OCI-LY3 (cell line): ENCODE results near the gene SIRT2.

Experiments
- H2AFZ ChIP-seq: fragments of 200-600, 300-600 bp; shearing (Covaris generic); 2 replicates; pipeline ENCODE4 v1.6.0; 2014; ENCODE audit warnings: antibody characterized with exemption, low read depth, low read length
- H3K27ac ChIP-seq: fragments of 200-600, 300-600 bp; sonication (generic); 2 replicates; pipeline ENCODE4 v1.5.1; 2014; ENCODE audit warnings: mild to moderate bottlenecking, low read length, moderate library complexity, mixed read lengths
- H3K27me3 ChIP-seq: fragments of 200-600, 300-600 bp; sonication (generic); 2 replicates; pipeline ENCODE4 v1.6.1; 2014; ENCODE audit warnings: low read depth, low read length, mixed read lengths
- H3K36me3 ChIP-seq: fragments of 200-600, 300-600 bp; sonication (generic); replicated peaks from 2 replicates; pipeline ENCODE3; 2014; ENCODE audit warnings: low read depth, low read length, mixed read lengths
- H3K4me1 ChIP-seq: fragments of 300-600, 200-600 bp; sonication (generic); 2 replicates; pipeline ENCODE4 v1.6.1; 2014; ENCODE audit warnings: low read length, mixed read lengths
- H3K4me2 ChIP-seq: fragments of 200-600, 300-600 bp; sonication (generic); 2 replicates; pipeline ENCODE4 v1.6.1; 2014; ENCODE audit warnings: low read length, mixed read lengths
- H3K4me3 ChIP-seq: fragments of 300-600, 200-600 bp; sonication (generic); 2 replicates; pipeline ENCODE4 v1.5.1; 2014; ENCODE audit warnings: antibody characterized with exemption, mild to moderate bottlenecking, low read length, moderate library complexity
- H3K79me2 ChIP-seq: fragments of 300-600, 200-600 bp; shearing (Covaris generic); 2 replicates; pipeline ENCODE4 v1.6.1; 2014; ENCODE audit warnings: mild to moderate bottlenecking, low read length, mixed read lengths
- H3K9ac ChIP-seq: fragments of 300-600, 200-600 bp; shearing (Covaris generic); 2 replicates; pipeline ENCODE4 v1.6.0; 2014; ENCODE audit warnings: mild to moderate bottlenecking, low read length, moderate library complexity
- H3K9me3 ChIP-seq: fragments of 200-600, 300-600 bp; shearing (Covaris generic); 2 replicates; pipeline ENCODE4 v1.6.1; 2014; ENCODE audit warnings: low read length, mixed read lengths; ENCODE audit not compliant: insufficient read depth
- H4K20me1 ChIP-seq: fragments of 200-600, 300-600 bp; sonication (generic); 2 replicates; pipeline ENCODE4 v1.6.1; 2016; ENCODE audit warnings: low read length, mixed read lengths; ENCODE audit not compliant: insufficient read depth
- CTCF ChIP-seq: fragments of 200-600, 300-600 bp; sonication (generic); IDR thresholded peaks from 2 replicates; pipeline ENCODE4 v1.5.1; 2014; ENCODE audit warnings: antibody characterized with exemption, low read length, low read depth
- EZH2phosphoT487 ChIP-seq: fragments of 200-600 bp; shearing (Covaris generic); IDR thresholded peaks from 2 replicates; pipeline ENCODE4 v1.6.1; 2018; ENCODE audit warnings: antibody characterized with exemption, mixed run types, low read depth

The SIRT2 gene

GRCh38 chr19:38924388-38924787 is 25.0 kb upstream of the SIRT2 start:
- no peak for TF ChIP-seq EZH2phosphoT487
- TF ChIP-seq CTCF, result no peak
- H3K9ac ChIP-seq, result no peak overlapping the region
- H3K79me2 ChIP-seq, result peaks cover 18% of the 10 kb centered on the region
- H4K20me1 ChIP-seq, result no peaks in the 10 kb centered on the region
- no peak overlapping the region for H2AFZ ChIP-seq
- H3K4me2 ChIP-seq, result no peak overlapping the region
- H3K4me3 ChIP-seq, result no peak overlapping the region
- no peaks in the 10 kb centered on the region for H3K27me3 ChIP-seq
- H3K9me3 ChIP-seq, result no peaks in the 10 kb centered on the region
- H3K27ac ChIP-seq, result no peak overlapping the region
- H3K36me3 ChIP-seq, result peaks cover 35% of the 10 kb centered on the region
- peaks cover 4% of the 10 kb centered on the region for H3K4me1 ChIP-seq

DNA sequence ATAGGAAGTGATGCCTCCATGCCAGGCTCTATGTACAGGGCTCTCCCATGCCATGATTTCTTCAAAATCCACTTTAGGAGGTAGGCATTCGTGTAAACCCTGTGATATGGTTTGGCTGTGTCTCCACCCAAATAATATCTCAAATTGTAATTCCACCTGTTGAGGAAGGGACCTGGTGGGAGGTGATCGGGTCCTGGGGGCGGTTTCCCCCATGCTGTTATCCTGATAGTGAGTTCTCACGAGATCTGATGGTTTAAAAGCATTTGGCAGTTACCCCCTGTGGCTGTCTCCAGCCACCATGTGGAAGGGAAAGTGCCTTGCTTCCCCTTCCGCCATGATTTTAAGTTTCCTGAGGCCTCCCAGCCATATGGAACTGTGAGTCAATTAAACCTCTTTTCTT is 23.1 kb upstream of the SIRT2 start:
- no peak overlapping the region for H3K4me2 ChIP-seq
- H4K20me1 ChIP-seq, result no peaks in the 10 kb centered on the region
- peaks cover under 1% of the 10 kb centered on the region for H3K79me2 ChIP-seq
- H3K27ac ChIP-seq, result no peak overlapping the region
- no peak overlapping the region for H3K9ac ChIP-seq
- H3K4me3 ChIP-seq, result no peak overlapping the region
- H3K9me3 ChIP-seq, result no peaks in the 10 kb centered on the region
- no peaks in the 10 kb centered on the region for H3K27me3 ChIP-seq
- H2AFZ ChIP-seq, result no peak overlapping the region
- no peaks in the 10 kb centered on the region for H3K4me1 ChIP-seq
- TF ChIP-seq EZH2phosphoT487 (no peak), CTCF (no peak)
- H3K36me3 ChIP-seq, result peaks cover 36% of the 10 kb centered on the region

DNA sequence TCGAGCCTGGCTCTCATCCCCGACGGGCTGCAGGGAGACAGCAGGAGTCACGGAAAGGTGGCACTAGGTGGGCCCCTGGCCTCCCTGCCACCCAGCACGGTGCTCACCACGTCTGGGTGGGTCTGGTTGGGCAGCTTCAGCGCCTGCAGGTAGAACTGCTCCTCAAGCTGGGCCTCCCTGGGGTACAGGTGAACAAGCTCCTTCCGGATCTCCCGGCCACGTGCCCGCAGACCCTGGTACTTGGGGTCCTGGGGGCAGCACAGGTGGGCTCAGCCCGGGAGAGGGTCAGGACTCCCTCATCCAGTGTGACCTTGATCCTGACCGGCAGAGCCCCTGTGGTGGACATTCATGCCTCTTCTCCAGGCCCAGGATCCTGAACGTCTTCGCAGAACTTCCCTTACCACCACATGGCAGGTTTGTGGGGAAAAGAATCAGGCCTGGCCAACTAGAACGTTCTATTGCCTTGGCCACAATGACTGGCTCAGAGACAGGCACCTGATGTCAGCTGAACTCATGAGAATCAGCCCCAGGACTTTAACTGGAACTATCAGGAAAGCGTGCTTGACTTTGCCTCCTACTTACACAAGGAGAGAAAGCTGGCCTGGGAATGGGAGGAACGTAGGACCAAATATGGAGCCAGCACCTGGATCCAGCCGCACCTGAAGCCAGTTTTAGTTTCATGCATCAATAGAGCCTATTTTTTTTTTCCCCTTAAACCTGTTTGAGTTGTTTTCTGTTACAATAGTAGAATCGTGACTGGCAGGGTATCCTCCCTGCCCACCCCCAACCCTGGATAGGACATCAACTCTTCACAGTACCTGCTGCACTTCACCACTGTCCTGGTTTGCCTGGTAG is 22.2 kb upstream of the SIRT2 start:
- no peaks in the 10 kb centered on the region for H3K79me2 ChIP-seq
- H3K9me3 ChIP-seq, result no peaks in the 10 kb centered on the region
- H3K4me2 ChIP-seq, result no peak overlapping the region
- H3K36me3 ChIP-seq, result peaks cover 36% of the 10 kb centered on the region
- H2AFZ ChIP-seq, result no peak overlapping the region
- no peak for TF ChIP-seq EZH2phosphoT487
- no peak for TF ChIP-seq CTCF
- H3K27me3 ChIP-seq, result no peaks in the 10 kb centered on the region
- H3K4me1 ChIP-seq, result no peaks in the 10 kb centered on the region
- H4K20me1 ChIP-seq, result no peaks in the 10 kb centered on the region
- H3K27ac ChIP-seq, result no peak overlapping the region
- no peak overlapping the region for H3K4me3 ChIP-seq
- H3K9ac ChIP-seq, result no peak overlapping the region

DNA sequence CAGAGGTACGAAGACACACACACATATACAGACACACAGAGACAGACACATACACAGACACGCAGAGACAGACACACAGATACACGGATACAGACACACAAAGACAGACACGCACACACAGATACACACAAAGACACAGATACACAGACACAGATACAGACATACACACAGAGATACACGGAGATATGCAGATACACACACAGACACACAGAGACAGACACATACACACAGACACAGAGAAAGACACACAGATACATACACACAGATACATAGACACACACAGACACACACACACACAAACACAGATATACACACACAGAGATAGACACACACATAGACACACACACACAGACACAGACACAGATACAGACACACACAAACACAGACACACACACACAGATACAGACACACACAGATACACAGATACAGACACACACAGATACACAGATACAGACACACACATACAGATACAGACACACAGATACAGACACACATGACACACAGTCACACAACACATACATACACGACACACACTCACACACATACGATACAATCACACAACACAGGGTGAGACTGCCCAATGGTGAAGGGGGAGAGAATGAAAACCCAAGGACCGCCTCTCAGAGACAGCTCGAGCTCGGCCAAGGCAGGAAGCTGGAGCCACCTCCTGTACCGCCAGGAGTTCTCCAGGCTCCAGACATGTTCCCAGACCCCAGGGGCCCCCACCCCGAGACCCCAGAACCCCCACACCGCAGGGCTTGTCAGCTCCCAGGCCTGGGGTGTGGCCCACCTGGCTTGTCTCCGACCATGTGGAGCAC is 21.4 kb upstream of the SIRT2 start:
- H3K4me3 ChIP-seq, result no peak overlapping the region
- no peaks in the 10 kb centered on the region for H3K27me3 ChIP-seq
- TF ChIP-seq CTCF, result no peak
- TF ChIP-seq EZH2phosphoT487, result no peak
- H3K27ac ChIP-seq, result no peak overlapping the region
- H3K4me2 ChIP-seq, result no peak overlapping the region
- H3K79me2 ChIP-seq, result no peaks in the 10 kb centered on the region
- no peaks in the 10 kb centered on the region for H3K9me3 ChIP-seq
- no peaks in the 10 kb centered on the region for H4K20me1 ChIP-seq
- H3K4me1 ChIP-seq, result no peaks in the 10 kb centered on the region
- peaks cover 33% of the 10 kb centered on the region for H3K36me3 ChIP-seq
- no peak overlapping the region for H3K9ac ChIP-seq
- H2AFZ ChIP-seq, result no peak overlapping the region
